Fibroblast of gingiva (primary cell): ENCODE measurements around the gene ZNF580.
A peak's percentile ranks its signal among the peaks of the same experiment; 100 is the strongest.

Experiments used
- DNase-seq: peaks from one replicate; pipeline ENCODE4 v3.0.0-alpha.2; 2011; ENCODE audit warnings: low read depth

The ZNF580 gene

DNA sequence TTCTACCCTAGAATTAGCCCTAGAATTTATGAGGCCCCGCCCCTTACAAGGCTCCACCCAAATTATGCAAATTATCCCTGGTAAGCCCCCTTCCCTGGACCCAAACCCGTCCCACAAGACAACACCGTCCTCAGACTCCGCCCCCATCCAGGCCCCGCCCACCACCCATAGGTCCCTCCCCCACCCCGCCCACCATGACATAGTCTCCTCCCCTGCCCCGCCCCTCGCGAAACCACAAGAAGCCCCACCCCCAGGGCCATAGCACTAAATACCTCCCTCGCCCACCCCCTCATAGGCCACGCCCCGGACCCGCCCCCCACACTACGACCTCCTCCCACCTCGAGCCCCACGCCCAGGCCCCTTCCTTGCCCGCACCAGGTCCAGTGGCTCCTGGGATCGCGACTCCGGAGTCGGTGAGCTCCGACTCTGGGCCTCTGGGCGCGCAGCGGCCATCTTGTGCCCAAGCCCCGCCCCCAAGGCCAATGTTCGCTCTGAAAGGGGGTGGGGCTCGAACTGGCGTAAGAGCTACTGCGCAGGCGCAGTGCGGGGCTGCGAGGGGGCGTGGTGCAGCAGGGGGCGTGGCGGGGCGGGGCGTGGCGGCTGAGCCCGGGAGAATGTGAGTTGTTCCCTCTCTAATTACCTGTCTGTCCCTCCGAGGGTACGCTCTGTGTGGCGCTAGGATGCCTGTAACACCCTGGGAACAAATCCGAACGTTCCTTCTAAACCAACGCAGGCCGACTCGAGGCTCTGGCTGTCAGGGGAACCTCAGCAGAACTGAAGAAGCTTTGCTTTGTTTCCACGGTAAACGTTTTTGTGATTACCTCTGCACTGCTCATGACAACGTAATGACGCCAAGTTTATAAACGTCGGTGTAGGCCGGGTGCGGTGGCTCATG is 16.4 kb upstream of the ZNF580 start, which contains the start of gene ZNF784:
TSS of gene ZNF784 (minus strand) at position 458 of the 895 bp plus-strand sequence. CDS start at position 453, 5 bp downstream.
- DNase-seq: peak; percentile 85

DNA sequence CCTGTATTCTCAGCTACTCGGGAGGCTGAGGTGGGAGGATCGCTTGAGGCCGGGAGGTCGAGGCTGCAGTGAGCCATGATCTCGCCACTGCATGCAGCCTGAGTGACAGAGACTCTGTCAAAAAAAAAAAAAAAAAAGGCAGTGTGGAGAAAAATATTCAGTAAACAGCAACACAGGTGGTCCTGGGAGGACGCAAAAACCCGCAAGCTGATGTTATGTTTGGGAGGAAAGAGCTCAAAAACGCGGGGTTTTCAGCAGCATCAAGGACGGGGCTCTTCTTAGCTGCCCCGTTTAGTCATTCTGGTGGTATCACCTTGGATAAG is 15.8 kb upstream of the ZNF580 start:
- DNase-seq: no peak

DNA sequence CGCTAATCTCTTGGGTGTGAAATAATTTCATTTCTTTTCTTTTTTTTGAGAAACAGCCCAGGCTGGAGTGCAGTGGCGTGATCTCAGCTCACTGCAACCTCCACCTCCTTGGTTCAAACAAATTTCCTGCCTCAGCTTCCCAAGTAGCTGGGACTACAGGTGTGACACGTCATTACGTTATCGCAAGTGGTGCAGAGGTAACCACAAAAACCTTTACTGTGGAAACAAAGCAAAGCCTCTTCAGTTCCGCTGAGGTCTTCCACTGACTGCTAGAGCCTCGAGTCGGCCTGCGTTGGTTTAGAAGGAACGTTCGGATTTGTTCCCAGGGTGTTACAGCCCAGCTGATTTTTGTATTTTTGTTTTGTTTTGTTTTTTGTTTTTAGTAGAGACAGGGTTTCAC is 14.5 kb upstream of the ZNF580 start:
- DNase-seq: no peak

DNA sequence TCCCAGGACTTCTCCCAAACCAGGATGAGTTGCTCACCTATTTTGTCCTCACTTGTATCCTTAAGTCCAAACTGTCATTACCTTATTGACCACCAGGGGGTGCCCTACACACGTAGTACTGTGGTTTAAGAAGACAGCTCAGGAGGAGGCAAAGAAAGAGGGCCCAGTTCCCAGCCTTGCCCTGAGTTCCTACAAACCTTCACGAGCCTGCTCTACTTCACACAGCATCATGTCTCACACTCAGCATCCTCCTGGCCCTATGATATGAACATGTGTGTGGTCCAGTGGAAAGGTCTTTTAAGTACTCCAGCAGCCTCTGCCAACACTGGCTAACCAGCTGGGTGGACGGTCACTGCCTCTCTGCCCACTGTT is 8.4 kb upstream of the ZNF580 start:
- peak; percentile 89 for DNase-seq

DNA sequence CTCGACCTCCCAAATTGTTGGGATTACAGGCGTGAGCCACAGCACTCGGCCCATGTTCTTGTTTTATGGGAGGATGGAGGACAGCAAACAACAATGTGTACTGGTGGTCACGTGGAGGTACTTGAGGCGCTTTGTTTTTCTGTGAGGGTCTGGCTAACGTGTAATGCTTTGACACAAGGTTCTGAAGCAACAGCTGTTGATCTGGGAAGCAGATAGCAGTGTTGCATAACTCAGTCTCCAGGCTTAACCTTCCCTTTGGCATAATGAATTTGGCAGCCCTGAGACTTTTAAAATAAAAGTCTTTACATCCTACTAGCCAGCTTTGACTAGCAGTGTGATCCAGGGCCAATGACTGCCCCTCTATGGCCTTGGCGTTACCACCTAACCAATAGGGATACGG is 6.9 kb upstream of the ZNF580 start:
- no peak for DNase-seq

DNA sequence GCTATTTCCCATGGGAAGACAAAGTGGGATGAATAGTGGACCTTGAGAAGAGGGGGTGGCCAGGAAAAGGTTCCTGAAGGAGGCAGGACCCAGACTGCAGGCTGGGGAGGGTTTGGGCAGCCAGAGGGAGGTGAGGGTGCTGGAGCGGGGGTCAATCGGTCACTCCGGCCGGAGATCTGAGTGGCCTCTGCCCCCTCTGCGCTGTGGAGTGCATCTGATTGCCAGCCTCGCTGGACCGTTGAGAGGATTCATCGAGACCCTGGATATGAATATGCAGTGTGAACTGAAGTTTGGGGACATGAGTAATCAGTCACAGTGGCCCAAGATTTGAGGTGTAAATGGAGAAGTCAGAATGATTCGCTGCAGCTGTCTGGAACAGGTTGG is 5.5 kb upstream of the ZNF580 start:
- DNase-seq: no peak

DNA sequence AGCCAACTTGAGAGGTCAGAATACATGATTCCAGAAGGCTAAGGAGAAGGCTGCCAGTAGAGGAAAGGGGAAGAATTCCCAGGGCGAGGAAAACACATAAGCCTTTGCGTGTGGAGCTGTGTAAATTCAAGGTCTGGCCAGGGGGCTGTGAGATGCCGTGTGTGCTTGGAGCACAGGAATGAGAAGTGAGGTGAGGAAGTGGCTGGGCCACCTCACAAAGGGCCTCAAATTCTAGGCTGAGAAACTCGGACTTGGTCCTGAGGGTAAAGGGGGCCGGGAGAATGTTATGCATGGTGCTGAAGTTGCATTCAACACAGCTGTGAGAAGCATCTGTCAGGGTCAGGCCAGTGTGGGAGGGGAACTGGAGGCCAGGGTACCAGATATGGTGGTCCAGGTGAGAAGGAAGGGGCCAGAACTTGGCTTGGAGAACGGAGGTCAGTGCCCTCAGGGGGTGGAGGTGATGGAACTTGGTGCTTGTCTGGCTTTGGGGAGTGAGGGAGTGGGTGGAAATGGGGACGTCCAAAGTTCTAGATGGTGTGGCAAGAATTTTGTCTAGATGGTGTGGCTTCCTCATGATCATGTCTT is 4.9 kb upstream of the ZNF580 start:
- no peak for DNase-seq

DNA sequence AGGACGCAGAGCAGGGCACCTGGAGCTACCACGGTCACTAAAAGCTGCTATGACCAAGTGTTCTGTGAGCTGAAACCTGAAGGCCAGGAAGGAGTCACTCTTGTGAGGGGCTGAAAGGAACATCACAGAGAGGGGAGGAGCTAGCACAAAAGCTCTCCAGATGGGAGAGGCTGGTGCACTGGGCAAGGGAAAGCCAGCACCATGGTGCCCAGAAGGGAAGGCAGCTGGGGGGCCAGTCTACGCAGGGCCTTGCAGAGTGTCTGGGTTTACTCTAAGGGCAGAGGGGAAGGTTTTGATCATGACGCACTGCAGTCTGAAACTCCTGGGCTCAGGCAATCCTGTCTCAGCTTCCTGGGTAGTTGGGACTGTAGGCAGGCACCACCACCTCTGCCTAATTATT is 4.1 kb upstream of the ZNF580 start:
- no peak for DNase-seq

DNA sequence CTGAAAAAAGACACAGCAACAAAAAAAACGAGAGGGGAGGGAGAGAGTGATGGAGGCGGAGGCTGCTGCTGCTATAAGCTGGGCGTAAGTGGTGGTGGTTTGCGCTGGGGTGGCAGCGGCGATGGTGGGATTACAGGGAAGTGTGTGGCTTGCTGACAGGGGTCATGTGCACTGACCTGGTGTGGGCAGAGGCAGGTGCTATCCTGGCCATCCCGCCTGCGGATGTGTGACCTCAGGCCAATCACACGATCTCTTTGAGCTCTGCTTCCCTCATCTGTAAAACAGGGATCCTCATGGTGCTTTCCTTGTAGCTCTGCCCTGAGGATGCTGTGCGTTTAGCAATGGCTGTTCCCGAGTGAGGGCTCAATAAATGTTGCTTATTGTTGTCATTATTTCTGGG is 3.3 kb upstream of the ZNF580 start:
- DNase-seq: no peak

DNA sequence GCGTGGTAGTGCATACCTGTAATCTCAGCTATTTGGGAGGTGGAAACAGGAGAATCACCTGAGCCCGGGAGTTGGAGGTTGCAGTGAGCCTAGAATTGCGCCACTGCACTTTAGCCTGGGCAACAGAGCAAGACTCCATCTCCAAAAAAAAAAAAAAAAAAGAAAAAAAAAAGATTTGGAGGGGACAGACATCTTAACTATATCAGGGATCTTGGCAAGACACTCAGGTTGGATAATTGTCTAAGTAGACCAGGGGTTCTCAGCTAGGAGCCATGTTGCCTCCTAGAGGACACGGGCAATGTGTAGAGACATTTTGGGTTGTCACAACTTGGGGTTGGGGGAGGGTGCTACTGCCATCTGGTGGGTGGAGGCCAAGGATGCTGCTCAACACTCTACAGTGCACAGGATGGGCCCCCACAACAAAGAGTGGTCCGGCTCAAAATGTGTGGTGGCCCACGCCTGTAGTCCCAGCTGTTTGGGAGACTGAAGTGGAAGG is 1.9 kb upstream of the ZNF580 start:
- DNase-seq: no peak

DNA sequence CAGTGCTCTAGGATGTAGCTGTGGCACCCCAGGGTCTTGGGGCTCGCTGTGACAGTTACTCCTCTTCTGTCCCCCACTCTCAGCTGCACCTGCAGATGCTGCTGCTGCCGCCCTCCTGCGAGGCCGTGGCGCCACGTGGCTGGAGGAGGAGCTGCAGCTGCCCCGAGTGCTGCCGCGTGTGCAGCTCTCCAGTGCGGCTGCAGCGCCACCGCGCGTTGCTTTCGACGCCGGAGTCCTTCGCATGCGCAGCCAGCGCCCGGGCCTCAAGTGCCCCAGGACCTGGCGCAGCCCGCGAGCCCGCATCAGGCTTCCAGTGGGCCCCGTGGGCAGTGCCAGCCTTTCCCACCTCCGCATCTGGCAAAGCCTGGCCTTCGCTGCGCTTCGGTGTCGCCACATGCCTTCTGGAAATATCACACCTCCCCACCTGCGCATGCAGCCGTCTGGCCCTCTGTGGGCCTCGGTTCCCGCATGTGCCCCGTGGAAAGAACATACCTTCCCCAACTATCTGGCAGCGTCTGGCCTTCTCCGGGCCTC is 692 bp upstream of the ZNF580 start:
- peak; percentile 74 for DNase-seq

DNA sequence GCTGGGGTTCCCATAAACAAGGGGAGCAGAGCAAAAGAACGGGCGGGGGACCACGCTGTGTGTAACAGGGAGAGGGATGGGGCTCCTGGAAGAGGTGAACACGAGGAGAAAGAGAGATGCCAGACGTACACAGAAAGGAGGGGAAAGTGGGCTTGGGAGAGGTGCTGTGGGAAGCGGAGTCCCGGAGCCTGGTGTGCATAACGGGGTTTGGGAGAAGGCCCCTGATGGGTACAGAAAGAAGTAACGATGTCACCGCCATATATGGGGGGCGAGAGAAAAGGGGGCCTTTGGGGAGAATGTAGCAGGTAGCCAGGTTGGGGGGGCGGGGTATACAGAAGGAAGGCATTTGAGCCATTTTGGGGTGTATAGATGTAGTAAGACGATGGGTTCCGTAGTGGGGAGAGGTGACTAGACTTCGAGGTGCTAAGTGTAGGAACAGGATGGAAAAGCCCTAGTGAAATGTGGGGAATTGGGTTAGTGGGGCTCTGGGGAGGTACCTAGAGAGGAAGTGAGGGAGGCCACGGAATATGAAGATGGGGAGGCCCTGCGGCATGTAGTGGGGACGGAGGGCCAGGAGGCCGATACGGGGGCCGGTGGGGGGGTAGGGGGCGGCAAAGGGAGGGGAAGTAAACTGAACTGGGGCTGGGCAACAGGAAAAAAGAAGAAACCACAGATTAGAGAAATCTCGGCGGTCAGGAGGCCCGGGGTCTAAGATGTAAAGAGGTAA is 787 bp downstream of the ZNF580 start:
- DNase-seq: no peak

DNA sequence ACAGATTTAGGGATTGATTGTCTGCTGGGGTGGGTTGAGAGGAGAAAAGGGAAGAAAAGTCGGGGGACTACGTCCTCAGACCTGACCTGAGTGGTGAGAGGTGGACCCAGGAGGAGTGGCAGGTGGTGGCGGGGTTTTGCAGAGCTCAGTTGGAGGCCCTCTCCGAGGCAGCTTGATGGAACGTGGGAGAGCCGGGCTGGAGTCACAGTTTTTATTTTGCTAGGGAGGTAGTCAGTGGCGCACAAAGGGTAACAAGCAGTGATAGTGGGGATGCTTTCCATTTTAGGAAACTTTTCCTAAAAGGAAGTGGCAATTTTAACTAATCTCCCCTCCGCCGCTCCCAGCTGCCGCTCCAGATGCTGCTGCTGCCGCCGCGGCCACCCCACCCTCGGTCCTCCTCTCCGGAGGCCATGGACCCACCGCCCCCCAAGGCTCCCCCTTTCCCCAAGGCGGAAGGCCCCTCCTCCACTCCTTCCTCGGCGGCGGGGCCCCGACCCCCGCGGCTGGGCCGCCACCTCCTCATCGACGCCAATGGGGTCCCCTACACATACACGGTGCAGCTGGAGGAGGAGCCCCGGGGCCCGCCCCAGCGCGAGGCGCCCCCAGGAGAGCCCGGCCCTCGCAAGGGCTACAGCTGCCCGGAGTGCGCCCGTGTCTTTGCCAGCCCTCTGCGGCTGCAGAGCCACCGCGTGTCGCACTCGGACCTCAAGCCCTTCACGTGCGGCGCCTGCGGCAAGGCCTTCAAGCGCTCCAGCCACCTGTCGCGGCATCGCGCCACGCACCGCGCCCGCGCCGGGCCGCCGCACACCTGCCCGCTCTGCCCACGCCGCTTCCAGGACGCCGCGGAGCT is 1.6 kb downstream of the ZNF580 start:
- no peak for DNase-seq

DNA sequence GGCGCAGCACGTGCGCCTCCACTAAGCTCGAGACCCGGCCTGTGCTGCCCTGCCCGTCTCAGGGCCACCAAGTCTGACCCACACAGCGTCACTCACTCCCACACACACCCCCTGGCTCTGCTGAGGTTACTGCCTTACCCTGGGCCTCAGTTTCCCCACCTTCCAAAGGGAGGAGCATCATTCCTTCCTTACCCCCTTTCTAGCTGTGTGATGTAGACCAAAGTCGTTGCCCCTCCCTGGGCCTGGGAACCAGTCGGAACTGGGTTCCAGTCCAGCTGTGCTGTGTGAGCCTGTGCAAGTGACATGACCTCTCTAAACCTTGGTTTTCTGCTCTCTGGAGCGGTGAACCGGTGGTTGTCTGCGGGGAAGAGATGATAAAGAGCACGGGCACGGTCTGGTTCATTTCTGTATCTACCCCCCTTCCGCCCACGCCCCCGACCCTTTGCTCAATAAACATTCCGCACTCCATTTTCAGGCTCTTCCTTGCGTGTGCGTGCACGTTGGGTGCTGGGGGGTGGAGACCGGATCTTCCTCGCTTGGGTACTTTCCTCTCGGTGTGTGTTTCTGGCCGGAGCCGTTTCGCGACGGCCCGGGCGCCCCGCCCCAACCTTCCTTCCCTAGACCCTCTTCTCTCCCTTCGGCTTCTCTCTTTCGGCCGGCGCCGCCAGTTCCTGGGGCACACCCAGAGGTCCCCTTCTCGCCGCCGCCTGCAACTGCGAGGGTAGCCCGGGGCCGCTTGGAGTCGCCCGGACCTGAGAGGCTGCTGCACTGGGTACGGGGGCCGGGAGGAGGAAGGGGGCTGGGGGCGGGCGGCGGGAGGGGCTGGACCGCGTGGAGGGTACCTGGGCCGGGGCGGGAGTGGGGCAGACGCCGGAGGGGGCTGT is 2.4 kb downstream of the ZNF580 start, which contains the start of gene ZNF581:
TSS of gene ZNF581 (plus strand) at position 647 of the 884 bp plus-strand sequence. CDS start 923 bp downstream, outside the sequence.
- DNase-seq: peak; percentile 71

DNA sequence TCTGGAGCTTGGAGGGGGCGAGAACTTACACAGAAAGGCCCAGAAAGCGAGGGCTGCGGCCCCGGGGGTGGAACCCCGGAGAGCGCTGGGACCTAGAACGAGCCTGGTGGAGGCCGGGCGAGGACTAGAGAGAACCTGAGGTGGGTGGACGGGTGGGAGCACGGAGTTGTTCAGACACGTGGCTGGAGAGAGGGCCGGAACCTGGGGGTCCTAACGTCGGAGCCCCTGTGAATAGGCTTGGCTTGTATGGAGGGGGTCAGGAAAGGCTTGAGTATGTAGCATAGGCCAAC is 3.0 kb downstream of the ZNF580 start:
- no peak for DNase-seq

DNA sequence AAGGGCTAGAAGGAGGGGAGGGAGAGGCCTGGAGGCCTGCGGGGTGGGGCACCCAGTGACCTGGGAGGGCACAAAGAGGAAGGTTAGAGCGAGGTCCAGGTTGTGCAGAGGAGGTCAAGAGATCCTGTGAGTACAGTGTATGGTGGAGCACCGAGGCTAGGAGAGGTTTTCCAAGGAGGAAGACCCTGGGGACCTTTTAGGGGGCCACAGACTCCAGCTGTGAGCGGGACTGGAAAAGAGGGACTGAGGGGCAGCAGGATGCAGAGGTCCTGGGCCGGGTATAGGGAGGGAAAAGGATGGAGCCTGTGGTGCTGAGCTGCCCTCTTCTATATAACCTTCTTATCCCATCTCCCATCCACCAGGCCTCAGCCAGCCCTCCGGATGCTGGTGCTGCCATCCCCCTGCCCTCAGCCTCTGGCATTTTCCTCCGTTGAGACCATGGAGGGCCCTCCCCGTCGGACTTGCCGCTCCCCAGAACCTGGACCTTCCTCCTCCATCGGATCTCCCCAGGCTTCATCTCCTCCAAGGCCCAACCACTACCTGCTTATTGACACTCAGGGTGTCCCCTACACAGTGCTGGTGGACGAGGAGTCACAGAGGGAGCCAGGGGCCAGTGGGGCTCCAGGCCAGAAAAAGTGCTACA is 3.5 kb downstream of the ZNF580 start:
- DNase-seq: no peak

DNA sequence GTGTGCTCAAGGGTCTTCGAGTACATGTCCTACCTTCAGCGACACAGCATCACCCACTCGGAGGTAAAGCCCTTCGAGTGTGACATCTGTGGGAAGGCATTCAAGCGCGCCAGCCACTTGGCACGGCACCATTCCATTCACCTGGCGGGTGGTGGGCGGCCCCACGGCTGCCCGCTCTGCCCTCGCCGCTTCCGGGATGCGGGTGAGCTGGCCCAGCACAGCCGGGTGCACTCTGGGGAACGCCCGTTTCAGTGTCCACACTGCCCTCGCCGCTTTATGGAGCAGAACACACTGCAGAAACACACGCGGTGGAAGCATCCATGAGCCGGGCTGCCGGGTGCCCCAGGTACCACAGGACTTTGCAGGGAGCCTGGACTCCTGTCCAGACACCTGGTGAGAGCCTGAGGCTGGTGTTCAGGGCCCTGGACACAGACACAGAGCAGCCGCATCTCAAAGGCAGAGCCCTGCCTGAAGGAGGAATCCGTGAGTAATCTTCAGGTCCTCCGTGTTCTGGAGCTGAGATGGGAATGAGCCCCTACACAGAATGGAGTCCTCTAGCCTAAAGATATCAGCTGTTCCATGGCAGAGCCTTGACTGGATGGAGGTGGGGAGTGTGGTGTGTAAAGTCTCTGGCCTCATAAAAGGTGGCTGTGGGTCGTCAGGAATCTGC is 4.2 kb downstream of the ZNF580 start:
- no peak for DNase-seq

DNA sequence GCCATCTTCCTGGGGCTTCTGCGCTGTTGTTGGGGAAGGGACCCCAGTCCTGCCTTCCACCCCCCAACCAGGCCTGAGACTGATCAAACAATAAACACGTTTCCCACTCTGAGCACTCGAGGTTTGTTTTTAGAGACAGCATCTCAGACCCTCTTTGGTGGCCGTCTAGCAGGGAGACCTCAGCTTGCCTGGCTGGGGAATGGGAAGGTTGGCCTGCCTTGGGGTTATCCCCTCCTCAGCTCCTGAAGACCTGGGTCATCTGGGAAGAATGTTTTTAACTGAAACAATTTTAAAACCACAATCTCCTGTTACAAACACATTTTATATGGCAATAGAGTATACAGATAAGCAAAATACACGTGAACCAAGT is 4.7 kb downstream of the ZNF580 start:
- DNase-seq: no peak

DNA sequence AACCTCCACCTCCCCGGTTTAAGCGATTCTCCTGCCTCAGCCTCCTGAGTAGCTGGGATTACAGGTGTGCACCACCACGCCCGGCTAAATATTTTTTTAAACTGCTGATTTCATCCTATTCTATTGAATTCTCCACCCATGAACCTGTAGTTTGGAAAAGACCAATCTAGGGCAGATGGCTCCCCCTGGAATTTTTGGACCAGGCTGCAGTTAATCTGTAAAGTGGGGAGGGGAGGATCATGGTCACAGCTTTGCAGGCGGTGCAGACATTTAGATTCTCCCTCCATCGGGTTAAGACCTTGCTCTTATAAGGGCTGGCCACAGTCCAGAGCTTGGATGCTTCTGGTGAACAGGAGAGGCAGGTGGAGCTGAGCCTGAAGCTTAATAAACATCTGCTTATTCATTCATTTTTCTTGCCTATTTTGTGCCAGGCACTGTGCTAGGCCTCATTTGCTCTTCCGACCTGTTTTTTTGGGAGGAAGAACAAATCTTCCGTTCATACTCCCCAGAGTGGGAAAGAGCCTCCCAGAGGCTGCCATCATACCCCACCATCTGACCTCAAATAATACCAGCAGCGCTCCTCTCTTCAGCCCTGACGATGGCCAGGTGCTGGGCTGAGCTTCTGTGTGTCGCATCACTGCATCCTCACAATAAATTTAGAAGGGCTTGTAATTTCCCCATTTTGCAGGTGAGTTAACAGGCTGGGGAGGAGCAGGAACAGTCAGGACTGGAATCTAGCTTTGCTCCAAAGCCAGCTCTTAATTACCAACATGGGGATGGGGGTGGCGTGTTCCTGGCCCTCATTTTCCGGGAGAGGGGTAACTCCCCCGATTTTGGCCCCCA is 6.3 kb downstream of the ZNF580 start:
- no peak for DNase-seq
